Measurements from ENCODE around the gene MANBA. TPM values are rescaled to one million over a fixed set of nuclear protein-coding genes. Genes with fewer than 3 reads are reported as not detected.
A peak's percentile ranks its signal among the peaks of the same experiment; 100 is the strongest.

MANBA gene
- total RNA-seq, 3 donors from 2014 or later (not counting 1 experiment from before 2014, with no cell fraction given), result 38.1 to 43.2 (median 40.8) TPM

GRCh38 chr4:102598086-102598761 is 162.5 kb downstream of the MANBA start:
- peaks cover 3% of the 10 kb centered on the region for H3K4me1 ChIP-seq (ENCODE audit: control insufficient read depth, insufficient read depth, low read length)
- no peak for TF ChIP-seq CTCF (IDR thresholded peaks at IDR 0.05)
- H3K27ac Mint-ChIP-seq, result peak overlapping the region; percentile 14 to 62
- peak overlapping the region; percentile 20 for H3K27ac ChIP-seq (ENCODE audit: low read length)
- peak in 1 of 2 donors; percentile 66 for DNase-seq
- H3K4me3 Mint-ChIP-seq, result no peak overlapping the region
- H3K36me3 ChIP-seq (ENCODE audit: control insufficient read depth, insufficient read depth, low read length), result peaks cover 86% of the 10 kb centered on the region
- H3K27me3 ChIP-seq (ENCODE audit: control insufficient read depth, insufficient read depth, low read length), result no peaks in the 10 kb centered on the region
- H3K9me3 Mint-ChIP-seq, result no peaks in the 10 kb centered on the region
- peak; percentile 53 to 62 (median 62) for ATAC-seq
- peaks cover 15 to 17% of the 10 kb centered on the region in 2 donors for H3K4me1 Mint-ChIP-seq
- H3K36me3 Mint-ChIP-seq, result peaks cover 46% of the 10 kb centered on the region
- no peaks in the 10 kb centered on the region for H3K9me3 ChIP-seq (ENCODE audit: control insufficient read depth, insufficient read depth, low read length)
- WGBS (ENCODE audit: insufficient coverage), result 38% methylated on average over 1 of the region's 1 CpG
- intact Hi-C loops (cut with micrococcal nuclease), result no loop called here
- H3K27me3 Mint-ChIP-seq (ENCODE audit: low read depth in 2 of 2), result no peaks in the 10 kb centered on the region
- H3K4me3 ChIP-seq (ENCODE audit: low read length), result no peak overlapping the region

- Histone ChIP-seq H3K36me3 (ENCODE audit: control insufficient read depth, insufficient read depth, low read length) (peaks cover 80% of the 10 kb centered on the region), H3K27me3 (ENCODE audit: control insufficient read depth, insufficient read depth, low read length) (no peaks in the 10 kb centered on the region), H3K27ac (ENCODE audit: low read length) (no peak overlapping the region), H3K9me3 (ENCODE audit: control insufficient read depth, insufficient read depth, low read length) (no peaks in the 10 kb centered on the region), H3K4me3 (ENCODE audit: low read length) (no peak overlapping the region), H3K4me1 (ENCODE audit: control insufficient read depth, insufficient read depth, low read length) (peaks cover 3% of the 10 kb centered on the region)
- H3K9me3 Mint-ChIP-seq, result no peaks in the 10 kb centered on the region
- 88% methylated on average over 1 of the region's 4 CpGs for WGBS (ENCODE audit: insufficient coverage)
- DNase-seq, result no peak
- TF ChIP-seq CTCF (IDR thresholded peaks at IDR 0.05), result no peak
- peak overlapping the region in 1 of 2 donors; percentile 50 for H3K27ac Mint-ChIP-seq
- H3K4me3 Mint-ChIP-seq, result no peak overlapping the region
- intact Hi-C loops (cut with micrococcal nuclease), result no loop called here
- peaks cover 30 to 31% of the 10 kb centered on the region in 2 donors for H3K4me1 Mint-ChIP-seq
- no peaks in the 10 kb centered on the region for H3K27me3 Mint-ChIP-seq (ENCODE audit: low read depth in 2 of 2)
- H3K36me3 Mint-ChIP-seq, result peaks cover 52% of the 10 kb centered on the region
- ATAC-seq, result no peak
Observed at GRCh38 chr4:102596532-102596931, 164.2 kb downstream of the MANBA start.

- TF ChIP-seq CTCF (IDR thresholded peaks at IDR 0.05), result no peak
- peaks cover 49% of the 10 kb centered on the region for H3K36me3 Mint-ChIP-seq
- Histone ChIP-seq H3K36me3 (ENCODE audit: control insufficient read depth, insufficient read depth, low read length) (peaks cover 65% of the 10 kb centered on the region), H3K4me3 (ENCODE audit: low read length) (no peak overlapping the region), H3K4me1 (ENCODE audit: control insufficient read depth, insufficient read depth, low read length) (peaks cover 3% of the 10 kb centered on the region), H3K9me3 (ENCODE audit: control insufficient read depth, insufficient read depth, low read length) (no peaks in the 10 kb centered on the region), H3K27me3 (ENCODE audit: control insufficient read depth, insufficient read depth, low read length) (no peaks in the 10 kb centered on the region), H3K27ac (ENCODE audit: low read length) (no peak overlapping the region)
- H3K4me3 Mint-ChIP-seq, result no peak overlapping the region
- DNase-seq (no peak), ATAC-seq (no peak)
- no peaks in the 10 kb centered on the region for H3K27me3 Mint-ChIP-seq (ENCODE audit: low read depth in 2 of 2)
- no peaks in the 10 kb centered on the region for H3K9me3 Mint-ChIP-seq
- 100% methylated on average over 1 of the region's 2 CpGs for WGBS (ENCODE audit: insufficient coverage)
- peaks cover 35 to 38% of the 10 kb centered on the region in 2 donors for H3K4me1 Mint-ChIP-seq
- intact Hi-C loops (cut with micrococcal nuclease), result no loop called here
- peak overlapping the region in 1 of 2 donors; percentile 55 for H3K27ac Mint-ChIP-seq
Observed at GRCh38 chr4:102594000-102594399, 166.8 kb downstream of the MANBA start.

GRCh38 chr4:102593147-102593546 is 167.6 kb downstream of the MANBA start:
- H3K4me1 Mint-ChIP-seq, result peaks cover 29 to 31% of the 10 kb centered on the region in 2 donors
- Histone ChIP-seq H3K4me3 (ENCODE audit: low read length) (no peak overlapping the region), H3K36me3 (ENCODE audit: control insufficient read depth, insufficient read depth, low read length) (peaks cover 60% of the 10 kb centered on the region), H3K4me1 (ENCODE audit: control insufficient read depth, insufficient read depth, low read length) (no peaks in the 10 kb centered on the region), H3K27ac (ENCODE audit: low read length) (no peak overlapping the region), H3K9me3 (ENCODE audit: control insufficient read depth, insufficient read depth, low read length) (no peaks in the 10 kb centered on the region), H3K27me3 (ENCODE audit: control insufficient read depth, insufficient read depth, low read length) (no peaks in the 10 kb centered on the region)
- no peak for TF ChIP-seq CTCF (IDR thresholded peaks at IDR 0.05)
- ATAC-seq (no peak), DNase-seq (no peak)
- intact Hi-C loops (cut with micrococcal nuclease), result no loop called here
- H3K9me3 Mint-ChIP-seq, result no peaks in the 10 kb centered on the region
- no peak overlapping the region for H3K4me3 Mint-ChIP-seq
- H3K27ac Mint-ChIP-seq, result peak overlapping the region; percentile 11 to 59
- WGBS (ENCODE audit: insufficient coverage), result 83% methylated on average over 1 of the region's 7 CpGs
- H3K27me3 Mint-ChIP-seq (ENCODE audit: low read depth in 2 of 2), result no peaks in the 10 kb centered on the region
- peaks cover 40% of the 10 kb centered on the region for H3K36me3 Mint-ChIP-seq
